HepG2 (cell line): ENCODE measurements around the gene JMJD1C. TPM values are rescaled to one million over a fixed set of nuclear protein-coding genes. Genes with fewer than 3 reads are reported as not detected.

Source experiments
- AGO1 ChIP-seq: fragments of 200-400 bp; formaldehyde crosslinking; IDR thresholded peaks from 2 replicates; pipeline ENCODE4 v1.6.1; 2017; ENCODE audit warnings: mild to moderate bottlenecking, low read depth, low read length, moderate library complexity; ENCODE audit not compliant: poor library complexity, severe bottlenecking
- ATF1 ChIP-seq: IDR thresholded peaks from 2 replicates; pipeline ENCODE4 v1.6.1; 2016; ENCODE audit warnings: mild to moderate bottlenecking, control low read depth
- FIP1L1 ChIP-seq: fragments of 200-400 bp; formaldehyde crosslinking; IDR thresholded peaks from 2 replicates; pipeline ENCODE4 v1.6.1; 2018; ENCODE audit warnings: low read depth, mild to moderate bottlenecking, low read length, moderate library complexity, borderline replicate concordance; ENCODE audit not compliant: insufficient read depth
- FOSL2 ChIP-seq: sonication (generic); formaldehyde crosslinking; IDR thresholded peaks from 2 replicates; pipeline ENCODE4 v1.4.0; 2020; ENCODE audit warnings: missing genetic modification reagents
- JDP2 ChIP-seq: sonication (generic); formaldehyde crosslinking; IDR thresholded peaks from 2 replicates; pipeline ENCODE4 v1.8.1; 2022; ENCODE audit warnings: missing genetic modification reagents, borderline replicate concordance
- KAT7 ChIP-seq: IDR thresholded peaks from 2 replicates; pipeline ENCODE4 v1.6.1; 2018; ENCODE audit warnings: borderline replicate concordance, missing compliant biosample characterization
- KLF12 ChIP-seq: sonication (generic); formaldehyde crosslinking; IDR thresholded peaks from 2 replicates; pipeline ENCODE4 v1.4.0; 2020; ENCODE audit warnings: missing genetic modification reagents, borderline replicate concordance
- NR2F2 ChIP-seq: IDR thresholded peaks from 2 replicates; pipeline ENCODE4 v1.6.1; 2012; ENCODE audit warnings: low read depth, inconsistent platforms, borderline replicate concordance
- PHF5A ChIP-seq: IDR thresholded peaks from one replicate; pipeline ENCODE4 v1.6.1; 2018; ENCODE audit warnings: low read depth, missing genetic modification reagents; ENCODE audit not compliant: unreplicated experiment
- PITX1 ChIP-seq: sonication (generic); formaldehyde crosslinking; IDR thresholded peaks from 2 replicates; pipeline ENCODE4 v1.5.1; 2020; ENCODE audit warnings: mild to moderate bottlenecking, missing genetic modification reagents
- RBAK ChIP-seq: sonication (generic); formaldehyde crosslinking; IDR thresholded peaks from 2 replicates; pipeline ENCODE4 v1.5.1; 2020; ENCODE audit warnings: mild to moderate bottlenecking, missing genetic modification reagents
- RNF2 ChIP-seq: fragments of 450-650 bp; conservative IDR thresholded peaks from 2 replicates; pipeline ENCODE4 v1.6.1; 2016; ENCODE audit warnings: low read depth
- SOX5 ChIP-seq: IDR thresholded peaks from 2 replicates; pipeline ENCODE4 v1.6.1; 2016; ENCODE audit warnings: borderline replicate concordance
- U2AF1 ChIP-seq: fragments of 200-400 bp; formaldehyde crosslinking; optimal IDR thresholded peaks from 2 replicates; pipeline ENCODE3; 2017; ENCODE audit warnings: mild to moderate bottlenecking, low read depth, low read length
- ZNF329 ChIP-seq: sonication (generic); formaldehyde crosslinking; IDR thresholded peaks from 2 replicates; pipeline ENCODE4 v1.9.0; 2021; ENCODE audit warnings: low read depth, mild to moderate bottlenecking, missing genetic modification reagents
- ZNF431 ChIP-seq: sonication (generic); formaldehyde crosslinking; IDR thresholded peaks from 2 replicates; pipeline ENCODE4 v1.9.0; 2022; ENCODE audit warnings: missing genetic modification reagents, low read depth, mild to moderate bottlenecking, borderline replicate concordance
- ZNF556 ChIP-seq: sonication (generic); formaldehyde crosslinking; IDR thresholded peaks from 2 replicates; pipeline ENCODE4 v1.4.0; 2020; ENCODE audit warnings: mild to moderate bottlenecking, missing genetic modification reagents, borderline replicate concordance
- ZNF615 ChIP-seq: sonication (generic); formaldehyde crosslinking; IDR thresholded peaks from 2 replicates; pipeline ENCODE4 v1.5.0; 2020; ENCODE audit warnings: mild to moderate bottlenecking, missing genetic modification reagents, borderline replicate concordance
- ZNF629 ChIP-seq: sonication (generic); formaldehyde crosslinking; conservative IDR thresholded peaks from 2 replicates; pipeline ENCODE4 v1.5.0; 2020; ENCODE audit warnings: missing genetic modification reagents
- ZNF776 ChIP-seq: sonication (generic); formaldehyde crosslinking; IDR thresholded peaks from 2 replicates; pipeline ENCODE4 v1.4.0; 2020; ENCODE audit warnings: mild to moderate bottlenecking, missing genetic modification reagents
- polyA plus RNA-seq, 8 experiments: library from polyadenylated mRNA; depleted of rRNA in 3 of 8; stranded (reverse) in 7 of 8; unstranded in 1 of 8; fragments of >200 nt; fragmentation: Illumina TruSeq in 4 of 8; extraction: Trizol in 4 of 8; gene quantifications; 2 replicates each; pipeline versions ENCODE4 v1.2.1 to v1.2.3, GENCODE V29; 2011 to 2016; ENCODE audit warnings: low read depth in 4 of 8, missing spikeins in 1 of 8, mixed read lengths in 1 of 8; ENCODE audit not compliant: insufficient read depth in 1 of 8
- total RNA-seq, 5 experiments: library from RNA; depleted of rRNA; stranded (reverse); fragments of >200 nt; fragmentation: Illumina TruSeq; extraction: Trizol; gene quantifications; 2 replicates each; pipeline ENCODE4 v1.2.3, GENCODE V29; 2016; ENCODE audit warnings: low read depth in 1 of 5
- TF ChIP-seq, protein P1 (sequence below): sonication (generic); formaldehyde crosslinking; IDR thresholded peaks from 2 replicates; pipeline ENCODE4 v1.8.1; 2023; ENCODE audit warnings: mild to moderate bottlenecking, moderate library complexity, missing genetic modification reagents
- TF ChIP-seq, protein P2 (sequence below): IDR thresholded peaks from 2 replicates; pipeline ENCODE4 v1.6.1; 2016; ENCODE audit warnings: missing compliant biosample characterization, missing genetic modification reagents, borderline replicate concordance
- TF ChIP-seq, protein P3 (sequence below): sonication (generic); formaldehyde crosslinking; IDR thresholded peaks from 2 replicates; pipeline ENCODE4 v1.5.0; 2020; ENCODE audit warnings: mild to moderate bottlenecking, missing genetic modification reagents

Gene JMJD1C
- total and polyA plus RNA-seq, 2 of the 13 experiments (the other 11 are each of a cell fraction or from before 2014, with no cell fraction given): 42.3 to 42.7 TPM

DNA sequence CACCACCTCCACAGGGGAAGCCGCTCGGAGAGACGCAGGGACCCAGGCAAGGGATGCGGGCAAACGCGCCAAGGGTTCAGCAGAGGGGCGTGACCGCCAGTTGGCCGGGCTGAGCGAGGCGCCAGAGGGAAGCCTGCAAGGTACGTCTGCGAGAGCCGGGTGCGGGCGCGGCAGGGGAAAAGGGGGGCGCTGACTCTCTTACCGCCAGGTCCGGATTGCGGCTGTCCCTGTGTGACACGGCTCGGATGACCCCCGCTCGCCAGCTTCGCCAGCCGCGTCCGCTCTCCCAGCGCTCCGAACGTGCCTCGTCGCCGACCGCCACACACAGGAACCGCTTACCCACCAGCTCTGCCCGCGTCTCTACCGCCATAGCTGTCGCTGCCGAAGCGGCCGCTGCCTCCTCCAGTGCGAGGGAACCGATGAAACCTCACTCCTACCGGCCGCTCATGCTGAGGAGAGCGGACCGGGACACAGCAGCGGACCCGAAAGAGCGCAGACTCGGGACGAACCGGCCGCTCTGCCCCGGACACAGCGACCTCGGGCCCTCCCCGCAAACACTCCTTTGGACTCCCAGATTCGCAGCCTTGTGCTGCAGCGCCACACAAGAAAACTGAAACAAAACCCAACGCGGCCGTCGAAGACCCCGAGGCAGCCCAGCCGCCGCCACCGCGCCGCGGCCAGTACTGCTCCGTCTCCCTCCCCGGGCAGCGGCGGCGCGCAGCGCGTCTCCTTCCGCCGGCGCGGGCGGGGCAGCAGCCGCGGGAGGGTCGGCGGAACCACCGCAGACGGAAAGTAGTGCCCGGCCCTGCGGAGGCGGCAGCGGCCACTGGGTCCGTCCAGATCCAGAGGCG is at the start of gene JMJD1C (continued):
- TF ChIP-seq, protein P1, sequence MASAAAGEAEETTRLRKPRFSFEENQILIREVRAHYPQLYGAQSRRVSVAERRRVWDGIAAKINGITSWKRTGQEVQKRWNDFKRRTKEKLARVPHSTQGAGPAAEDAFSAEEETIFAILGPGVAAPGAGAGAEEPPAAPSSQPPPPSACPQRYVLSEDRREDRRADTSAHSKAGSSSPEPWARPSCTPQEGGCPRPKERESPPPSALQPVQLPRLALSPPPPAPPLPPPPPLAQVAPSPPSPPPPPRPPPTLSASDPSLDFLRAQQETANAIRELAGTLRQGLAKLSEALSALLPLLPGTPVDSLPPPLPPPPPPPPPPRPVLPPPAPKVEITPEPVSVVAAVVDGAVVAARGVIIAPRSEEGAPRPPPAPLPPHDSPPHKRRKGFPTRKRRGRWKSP (CRISPR knock-in tag): no peak
- TF ChIP-seq ZNF615 (CRISPR knock-in tag) (no peak), FIP1L1 (0 out of 2 replicates have a peak, but pooled peaks have one; percentile 59), ZNF776 (CRISPR knock-in tag) (no peak; the same call in none of the 2 replicates), JDP2 (CRISPR knock-in tag) (no peak), RBAK (CRISPR knock-in tag) (no peak), ZNF556 (CRISPR knock-in tag) (0 out of 2 replicates have a peak, but pooled peaks have one; percentile 55), ZNF329 (CRISPR knock-in tag) (no peak), ATF1 (no peak), PHF5A (CRISPR knock-in tag) (no peak), SOX5 (CRISPR knock-in tag) (peak; percentile 31; the same call in 1 of the 2 replicates), FOSL2 (CRISPR knock-in tag) (peak; percentile 14; the same call in 1 of the 2 replicates), PITX1 (CRISPR knock-in tag) (peak; percentile 12; the same call in 1 of the 2 replicates), RNF2 (no peak), ZNF629 (CRISPR knock-in tag) (peak; percentile 25; the same call in 1 of the 2 replicates), AGO1 (no peak), U2AF1 (peak; percentile 54), KLF12 (CRISPR knock-in tag) (no peak), ZNF431 (CRISPR knock-in tag) (no peak), KAT7 (CRISPR knock-in tag) (peak; percentile 99), NR2F2 (no peak; the same call in 1 of the 2 replicates)
- TF ChIP-seq, protein P2, sequence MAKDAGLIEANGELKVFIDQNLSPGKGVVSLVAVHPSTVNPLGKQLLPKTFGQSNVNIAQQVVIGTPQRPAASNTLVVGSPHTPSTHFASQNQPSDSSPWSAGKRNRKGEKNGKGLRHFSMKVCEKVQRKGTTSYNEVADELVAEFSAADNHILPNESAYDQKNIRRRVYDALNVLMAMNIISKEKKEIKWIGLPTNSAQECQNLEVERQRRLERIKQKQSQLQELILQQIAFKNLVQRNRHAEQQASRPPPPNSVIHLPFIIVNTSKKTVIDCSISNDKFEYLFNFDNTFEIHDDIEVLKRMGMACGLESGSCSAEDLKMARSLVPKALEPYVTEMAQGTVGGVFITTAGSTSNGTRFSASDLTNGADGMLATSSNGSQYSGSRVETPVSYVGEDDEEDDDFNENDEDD: peak; percentile 60; the same call in 1 of the 2 replicates
- TF ChIP-seq, protein P3, sequence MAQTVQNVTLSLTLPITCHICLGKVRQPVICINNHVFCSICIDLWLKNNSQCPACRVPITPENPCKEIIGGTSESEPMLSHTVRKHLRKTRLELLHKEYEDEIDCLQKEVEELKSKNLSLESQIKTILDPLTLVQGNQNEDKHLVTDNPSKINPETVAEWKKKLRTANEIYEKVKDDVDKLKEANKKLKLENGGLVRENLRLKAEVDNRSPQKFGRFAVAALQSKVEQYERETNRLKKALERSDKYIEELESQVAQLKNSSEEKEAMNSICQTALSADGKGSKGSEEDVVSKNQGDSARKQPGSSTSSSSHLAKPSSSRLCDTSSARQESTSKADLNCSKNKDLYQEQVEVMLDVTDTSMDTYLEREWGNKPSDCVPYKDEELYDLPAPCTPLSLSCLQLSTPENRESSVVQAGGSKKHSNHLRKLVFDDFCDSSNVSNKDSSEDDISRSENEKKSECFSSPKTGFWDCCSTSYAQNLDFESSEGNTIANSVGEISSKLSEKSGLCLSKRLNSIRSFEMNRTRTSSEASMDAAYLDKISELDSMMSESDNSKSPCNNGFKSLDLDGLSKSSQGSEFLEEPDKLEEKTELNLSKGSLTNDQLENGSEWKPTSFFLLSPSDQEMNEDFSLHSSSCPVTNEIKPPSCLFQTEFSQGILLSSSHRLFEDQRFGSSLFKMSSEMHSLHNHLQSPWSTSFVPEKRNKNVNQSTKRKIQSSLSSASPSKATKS: peak; percentile 36; the same call in 1 of the 2 replicates
